Measurements from ENCODE around the gene SPRED2.
A peak's percentile ranks its signal among the peaks of the same experiment; 100 is the strongest.

The SPRED2 gene

DNA sequence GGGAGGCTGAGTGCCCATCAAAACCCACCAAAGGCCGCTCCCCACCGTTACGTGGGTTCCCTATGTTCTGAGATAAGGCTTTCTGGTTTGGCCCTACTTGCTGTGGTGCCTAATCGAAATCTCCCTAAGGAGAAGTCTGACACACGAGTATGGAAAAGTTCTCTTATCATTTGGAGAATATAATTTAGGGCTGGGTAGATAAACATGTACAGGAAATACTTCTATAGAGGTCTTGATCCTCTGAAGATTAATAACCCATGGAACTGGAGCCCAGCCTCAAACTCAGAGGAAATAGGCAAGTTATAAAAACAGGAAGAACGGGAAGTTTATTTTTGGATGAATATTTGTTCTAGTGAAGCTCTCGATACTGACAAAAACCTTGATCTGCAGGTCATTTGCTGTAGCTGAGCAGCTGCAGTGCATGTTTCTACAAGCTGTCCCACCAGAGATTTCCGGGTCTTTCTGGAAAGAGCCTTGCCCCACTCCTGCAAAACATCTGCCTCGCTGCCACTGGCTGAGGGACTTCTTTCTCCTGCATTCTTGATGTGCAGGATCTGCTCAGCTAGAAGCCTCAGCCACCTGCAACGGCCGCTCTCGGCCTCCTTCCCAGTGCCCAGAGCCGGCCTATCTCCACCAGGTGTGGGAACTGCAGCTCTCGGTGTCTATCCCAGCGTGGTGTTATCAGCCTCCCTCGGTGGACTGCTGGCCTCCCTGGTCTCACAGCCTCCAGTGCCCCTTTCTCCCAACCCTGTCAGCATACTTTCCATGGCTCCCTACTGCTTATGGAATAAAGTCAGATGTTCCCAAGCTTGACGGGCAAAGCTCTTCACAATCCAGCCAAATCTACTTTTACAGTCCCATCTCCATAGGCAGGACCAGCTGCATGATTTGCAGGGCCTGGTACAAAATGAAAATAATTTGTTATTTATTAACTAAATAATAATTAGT is 48.6 kb downstream of the SPRED2 start:
- no peak for DNase-seq

DNA sequence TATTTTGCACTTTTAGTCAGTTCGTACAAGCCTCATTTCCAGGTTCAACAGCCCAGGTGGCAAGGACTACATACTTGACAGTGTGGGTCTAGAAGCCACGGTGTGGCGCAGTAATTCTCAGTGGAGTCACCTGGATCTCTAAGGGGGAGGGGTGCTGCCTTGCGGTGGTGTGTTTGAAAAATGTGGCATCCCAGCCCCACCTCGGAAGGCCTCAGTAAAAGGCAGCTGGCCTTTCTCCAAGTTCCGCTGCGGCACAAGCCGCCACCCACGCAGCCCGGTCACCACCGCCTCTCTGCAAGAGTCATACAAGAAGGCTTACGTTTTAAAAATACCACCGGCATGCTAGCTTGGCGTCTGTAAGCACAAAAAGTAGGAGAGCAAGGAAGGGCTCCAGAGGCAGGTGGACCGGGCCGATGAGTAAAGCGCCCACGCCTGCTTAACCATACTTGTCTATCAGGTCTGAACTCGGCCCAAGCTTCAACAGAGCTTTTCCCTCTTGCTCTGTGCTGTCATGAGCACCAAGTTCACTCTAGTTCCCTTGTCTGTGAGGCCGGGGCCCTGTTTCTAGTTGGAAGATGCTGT is 49.5 kb downstream of the SPRED2 start:
- DNase-seq = peak; percentile 75 to 81

DNA sequence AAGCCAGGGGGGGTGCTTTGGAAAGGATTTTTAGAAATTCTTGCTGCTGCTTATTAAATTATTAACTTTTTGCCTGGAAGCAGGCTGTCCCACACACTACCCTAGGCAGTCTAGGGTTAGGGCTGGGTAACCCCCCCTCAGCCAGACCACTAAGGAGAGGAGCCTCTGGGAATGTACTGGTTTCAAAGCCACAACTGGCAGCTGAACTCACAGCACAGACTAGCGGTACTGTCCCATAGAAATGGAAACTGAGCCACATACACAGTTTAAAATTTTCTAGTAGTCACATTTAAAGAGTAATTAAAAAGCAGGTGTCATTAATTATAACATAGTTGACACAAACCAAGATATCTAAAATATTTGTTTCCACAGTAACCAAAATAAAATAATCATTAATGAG is 50.1 kb downstream of the SPRED2 start:
- DNase-seq = no peak

DNA sequence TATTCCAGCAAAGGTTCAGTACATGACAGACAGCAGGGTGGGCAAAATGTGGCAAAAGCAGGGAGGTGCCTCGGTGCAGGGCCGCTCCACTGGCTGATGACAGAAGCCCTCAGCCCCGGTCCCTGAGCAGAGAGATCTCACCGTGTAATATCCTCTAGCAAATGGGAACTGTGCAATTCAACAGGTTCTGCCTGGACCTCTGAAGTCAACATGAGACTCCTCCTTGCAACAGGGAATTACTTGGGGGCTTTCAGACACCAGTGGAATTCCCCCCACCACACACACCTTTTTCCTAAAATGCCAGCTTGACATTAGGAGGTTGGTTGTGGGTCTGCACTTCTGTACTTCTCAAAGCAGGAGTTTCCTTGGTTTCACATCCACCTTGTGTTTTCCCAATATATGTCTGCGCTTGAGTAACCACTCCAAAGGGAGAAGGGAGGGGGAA is 50.8 kb downstream of the SPRED2 start:
- no peak for DNase-seq

DNA sequence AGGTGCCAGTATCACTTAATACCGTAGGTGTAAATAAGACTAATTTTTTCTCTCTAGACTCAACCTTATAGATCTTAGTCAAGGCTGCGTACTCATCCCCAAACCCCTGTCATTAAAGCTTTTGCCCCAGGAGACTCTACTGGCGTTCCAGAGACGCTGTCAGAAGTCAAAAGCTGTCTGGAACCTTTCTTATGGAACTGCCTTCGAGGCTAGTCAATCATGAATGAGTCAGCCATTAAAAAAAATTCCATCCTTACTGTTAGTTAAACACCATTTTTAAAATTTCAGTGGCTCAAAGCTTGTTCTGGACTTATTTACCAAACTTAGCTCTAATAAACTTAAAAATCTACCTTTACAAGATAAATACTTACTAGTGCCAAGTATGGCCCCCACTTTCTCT is 52.1 kb downstream of the SPRED2 start:
- DNase-seq = no peak

DNA sequence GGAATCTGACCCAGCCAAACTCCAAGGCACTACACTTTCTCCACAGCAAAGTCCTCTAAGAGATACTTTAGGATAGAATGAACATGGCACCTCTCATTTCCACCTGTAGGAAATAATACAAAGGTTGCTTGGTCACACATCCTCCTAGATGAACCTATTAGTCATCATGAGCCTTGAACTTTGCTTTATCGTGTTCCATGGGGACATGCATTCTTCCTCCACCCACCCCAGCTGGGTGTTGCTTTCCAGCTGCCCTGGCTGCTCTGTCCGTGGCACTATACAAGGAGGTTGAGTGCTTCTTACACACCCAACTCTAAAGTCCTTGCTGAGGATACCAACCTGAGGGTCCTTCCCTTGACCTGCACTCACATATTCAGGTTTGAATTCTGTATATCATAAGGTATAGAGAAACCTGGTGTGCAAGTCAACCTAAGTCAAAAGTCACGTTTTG is 52.7 kb downstream of the SPRED2 start:
- DNase-seq = no peak

DNA sequence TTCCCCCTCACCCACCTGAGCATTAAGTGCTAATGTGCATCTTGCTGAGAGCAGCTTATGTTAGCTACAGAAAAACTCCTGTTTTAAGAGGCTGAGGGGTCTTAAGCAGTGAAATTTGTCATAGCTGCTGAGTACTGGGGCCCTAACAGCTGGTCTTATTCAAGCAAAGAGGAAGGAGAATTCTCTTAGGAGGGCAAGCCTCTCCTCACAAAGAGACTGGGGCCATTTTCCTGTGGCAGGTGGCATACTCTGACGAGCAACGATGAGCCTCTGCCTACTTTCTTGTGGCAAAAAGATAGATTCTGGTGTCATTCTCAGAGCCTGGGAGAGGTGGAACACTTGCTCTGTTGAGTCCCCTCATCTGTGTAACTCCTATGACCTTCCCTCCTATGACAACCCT is 53.2 kb downstream of the SPRED2 start:
- DNase-seq = no peak

DNA sequence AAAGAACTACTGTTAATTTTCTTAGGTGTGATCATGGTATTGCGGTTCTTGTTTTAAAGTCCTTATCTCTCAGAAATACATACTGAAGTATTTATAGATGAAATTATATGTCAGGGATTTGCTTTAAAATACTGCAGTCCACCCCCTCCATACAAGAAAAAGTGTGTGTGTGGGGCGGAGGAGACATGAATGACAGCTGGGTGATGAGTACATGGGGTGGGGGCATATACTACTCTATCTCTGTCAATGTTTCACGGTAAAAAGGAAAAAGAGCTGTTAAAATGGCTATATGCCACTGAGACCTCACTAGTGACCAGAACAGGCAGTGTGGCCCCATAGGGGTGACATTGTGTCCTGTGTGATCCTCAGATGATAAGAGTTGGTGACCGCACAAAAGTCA is 54.1 kb downstream of the SPRED2 start:
- DNase-seq = no peak

DNA sequence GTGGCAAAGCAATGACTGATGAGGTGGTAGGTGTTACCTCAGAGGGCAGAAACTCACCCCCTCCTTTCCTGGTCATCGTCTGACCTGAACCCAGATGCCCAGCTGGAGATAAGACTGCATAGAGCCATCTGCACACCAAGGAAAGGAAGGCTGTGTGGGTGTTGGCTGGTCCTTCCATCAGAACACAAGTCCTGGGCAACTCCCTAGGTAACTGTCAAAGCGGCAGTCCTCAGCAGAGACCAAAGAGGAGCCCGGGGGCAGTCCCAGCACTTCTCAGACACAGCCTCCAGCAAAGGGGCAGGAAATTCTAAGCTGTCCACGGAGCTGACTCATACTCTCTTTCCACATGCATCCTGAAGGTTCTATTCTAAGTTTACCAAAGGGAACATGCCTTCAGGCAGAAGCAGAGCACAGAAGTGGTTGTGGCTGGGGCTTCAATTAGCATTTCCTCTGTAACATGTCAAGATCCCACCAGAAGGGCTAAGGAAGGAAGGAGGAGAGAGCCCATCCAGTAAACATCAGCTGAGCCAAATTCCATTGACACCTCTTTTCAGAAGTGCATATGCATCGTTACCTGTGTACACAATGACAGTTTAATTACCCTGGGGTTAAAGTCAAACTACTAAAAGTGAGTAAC is 54.7 kb downstream of the SPRED2 start:
- DNase-seq = no peak

DNA sequence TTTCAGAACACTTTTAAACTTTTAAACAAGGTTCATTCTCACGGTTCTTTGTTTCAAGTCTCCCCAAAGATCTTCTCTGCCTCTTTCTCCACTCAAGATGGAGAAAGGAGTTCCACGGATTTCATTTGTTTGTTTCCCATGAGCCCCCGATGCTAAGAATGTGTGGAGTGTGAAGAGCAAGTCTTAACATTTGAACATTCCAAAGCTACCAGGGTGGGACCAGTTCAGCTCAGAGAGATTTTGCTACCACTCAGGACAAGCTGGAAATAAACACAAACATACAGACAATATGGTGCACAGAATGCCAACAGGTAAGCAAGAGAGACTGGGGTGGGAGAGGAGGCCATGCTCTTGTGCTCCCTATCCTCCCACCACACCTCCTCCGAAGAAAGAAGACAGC is 56.7 kb downstream of the SPRED2 start:
- no peak for DNase-seq

DNA sequence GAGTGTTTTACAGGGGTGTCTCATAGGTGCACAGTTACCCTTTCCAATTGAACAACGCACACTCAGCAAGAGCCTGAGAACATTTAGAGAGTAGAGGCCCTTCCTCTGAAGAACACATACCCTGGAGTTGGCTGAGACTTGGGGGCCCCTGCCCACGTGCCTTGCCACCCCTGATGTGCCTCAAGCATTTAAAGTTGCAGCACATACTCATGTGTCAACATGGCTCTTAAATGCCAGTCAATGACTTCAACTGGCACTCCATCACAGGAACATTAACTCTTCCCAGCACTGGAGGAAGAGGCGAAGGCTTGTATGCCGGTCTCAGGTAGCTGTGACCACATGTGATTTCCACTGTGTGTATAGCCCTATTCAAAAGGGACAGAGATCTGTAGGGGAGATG is 57.4 kb downstream of the SPRED2 start:
- DNase-seq = no peak

DNA sequence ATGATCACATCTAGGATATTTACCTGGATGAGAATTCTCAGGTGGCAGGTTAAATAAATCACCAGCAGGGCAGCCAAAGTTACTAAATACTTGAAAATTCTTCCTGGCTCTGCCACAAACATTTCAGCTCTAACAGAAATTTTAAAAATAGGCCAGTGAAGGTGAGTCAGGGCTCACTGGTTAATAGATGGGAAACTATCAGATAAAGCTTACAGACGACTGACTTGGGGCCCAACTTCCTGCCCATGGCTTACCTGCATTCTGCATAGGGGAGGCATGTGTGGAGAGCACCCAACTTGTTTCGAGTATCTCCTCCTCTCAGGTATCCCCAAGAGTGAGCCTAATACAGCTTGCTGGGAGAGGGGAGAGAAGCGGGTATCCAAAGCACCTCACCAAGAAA is 57.8 kb downstream of the SPRED2 start:
- no peak for DNase-seq

DNA sequence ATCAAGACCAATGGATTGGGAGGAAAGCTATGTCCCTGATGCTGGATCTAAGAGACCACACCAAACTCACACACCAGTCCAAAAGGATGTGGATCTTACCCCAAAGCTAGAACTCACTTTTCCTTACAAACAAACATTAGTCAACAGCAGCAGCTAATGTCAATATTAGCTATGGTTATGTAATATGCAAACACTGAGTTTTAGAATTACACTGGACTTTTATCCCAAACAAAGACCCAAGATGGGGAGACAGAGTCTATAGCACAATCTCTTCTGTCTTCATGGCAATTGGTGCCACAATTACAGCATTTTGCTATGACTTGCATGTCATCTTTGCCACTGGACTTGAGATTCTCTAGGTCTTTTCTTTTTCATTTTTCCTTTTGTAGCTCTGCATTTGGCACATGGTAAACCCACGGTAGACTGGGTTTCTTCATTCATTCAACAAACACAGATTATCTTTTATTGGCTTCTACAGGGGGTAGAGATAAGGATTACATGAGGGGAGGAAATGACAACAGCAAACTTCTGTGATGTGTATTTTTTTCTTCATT is 59.0 kb downstream of the SPRED2 start:
- DNase-seq = no peak

DNA sequence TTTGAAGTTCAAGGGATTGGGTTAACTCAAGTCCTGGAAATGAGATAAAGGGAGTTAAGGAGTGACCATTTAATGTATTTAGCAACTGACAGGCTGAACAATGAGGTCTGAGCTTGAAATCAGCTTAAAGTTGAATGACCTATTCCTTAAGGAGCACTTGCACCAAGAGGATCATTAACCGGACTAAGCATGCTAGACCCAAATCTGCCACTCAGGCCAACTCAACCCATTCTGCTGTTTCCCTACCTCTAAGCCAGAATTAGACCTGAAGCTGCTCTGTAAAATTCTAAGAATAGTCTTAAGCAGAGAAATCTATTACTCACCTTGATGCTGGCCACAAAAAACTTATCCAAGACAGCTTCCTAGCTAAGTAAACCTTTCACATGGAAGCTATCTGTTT is 59.8 kb downstream of the SPRED2 start:
- no peak for DNase-seq

DNA sequence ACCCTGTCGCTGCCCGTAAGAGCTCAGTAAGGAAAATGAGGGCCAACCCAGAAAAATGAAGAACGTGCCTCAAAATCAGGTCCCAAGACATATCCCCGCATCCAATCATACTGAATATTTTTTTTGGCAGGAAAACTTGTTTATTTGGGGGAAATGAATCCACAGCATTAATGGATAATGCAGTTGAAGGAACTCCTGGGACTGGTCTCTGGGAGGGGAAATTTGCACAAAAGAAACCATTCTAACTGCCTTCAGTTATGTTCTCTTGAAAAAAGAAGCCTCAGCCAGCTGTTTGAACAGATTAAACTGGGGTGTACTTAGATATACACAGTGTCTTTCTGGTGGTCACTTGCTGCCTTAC is 61.3 kb downstream of the SPRED2 start:
- no peak for DNase-seq

DNA sequence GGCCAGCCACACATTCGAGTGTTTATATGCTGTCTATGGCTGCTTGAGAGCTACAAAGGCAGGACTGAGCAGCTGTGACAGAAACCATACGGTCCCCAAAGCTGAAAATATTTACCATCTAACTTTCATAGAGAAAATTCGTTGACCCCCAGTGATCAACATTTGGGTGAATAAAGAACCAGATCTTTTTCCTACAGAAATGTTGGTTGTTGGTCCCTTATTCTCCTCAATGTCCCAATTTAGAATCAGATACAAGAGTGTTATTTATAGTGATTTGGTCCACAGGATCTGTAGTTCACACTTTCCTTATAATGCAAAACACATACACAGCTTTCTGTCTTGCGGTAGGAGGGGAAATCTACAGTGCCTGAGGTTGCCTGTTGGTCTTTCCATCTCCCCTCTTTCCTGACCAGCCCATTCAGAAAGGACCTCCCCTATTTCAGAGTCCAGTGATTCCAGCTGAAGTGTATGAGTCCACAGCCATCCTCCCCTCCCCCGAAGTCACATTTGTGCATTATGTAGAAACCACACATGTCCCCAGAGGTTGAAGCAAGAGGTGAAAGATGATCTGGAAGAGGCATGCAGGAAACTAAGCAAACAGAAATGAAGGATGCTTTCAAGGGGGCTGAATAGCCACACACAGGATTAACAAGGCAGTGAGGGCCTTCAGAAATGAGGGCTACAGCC is 61.9 kb downstream of the SPRED2 start:
- DNase-seq = no peak

DNA sequence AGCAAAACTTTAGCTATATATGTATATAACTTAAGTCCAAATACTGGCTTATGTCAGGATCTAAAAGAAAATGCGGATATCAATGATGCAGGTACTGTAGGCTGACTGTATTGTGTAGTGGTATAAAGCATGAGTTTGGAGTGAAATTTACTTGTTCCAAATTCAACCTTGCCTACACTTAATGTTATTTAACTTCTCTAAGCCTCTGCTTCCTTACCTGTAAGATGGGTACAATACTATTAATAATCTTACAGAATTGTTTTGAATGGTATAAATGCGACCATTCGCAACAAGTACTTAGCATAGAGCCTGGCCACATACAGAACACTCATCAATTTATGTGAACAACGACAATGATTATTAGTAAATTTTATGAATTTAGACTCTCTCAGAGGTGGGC is 62.4 kb downstream of the SPRED2 start:
- DNase-seq = no peak

DNA sequence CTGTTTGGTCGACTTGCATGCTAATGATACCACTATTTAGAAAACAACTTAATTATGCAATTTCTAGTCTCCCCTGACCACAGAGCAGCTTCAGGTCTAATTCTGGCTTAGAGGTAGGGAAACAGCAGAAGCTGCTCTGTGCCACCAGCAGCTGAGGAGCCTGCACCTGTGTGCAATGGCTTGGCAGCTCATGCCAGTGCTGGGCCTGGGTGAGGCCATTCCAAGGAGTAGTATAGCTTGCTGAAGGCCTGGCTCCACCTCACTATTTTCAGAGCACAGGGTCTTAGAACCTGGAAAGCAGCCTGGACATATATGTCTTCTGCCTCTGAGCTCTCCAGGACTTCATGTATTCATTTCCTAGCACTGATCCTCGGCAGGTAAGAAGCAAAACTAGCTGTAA is 62.8 kb downstream of the SPRED2 start:
- DNase-seq = no peak

DNA sequence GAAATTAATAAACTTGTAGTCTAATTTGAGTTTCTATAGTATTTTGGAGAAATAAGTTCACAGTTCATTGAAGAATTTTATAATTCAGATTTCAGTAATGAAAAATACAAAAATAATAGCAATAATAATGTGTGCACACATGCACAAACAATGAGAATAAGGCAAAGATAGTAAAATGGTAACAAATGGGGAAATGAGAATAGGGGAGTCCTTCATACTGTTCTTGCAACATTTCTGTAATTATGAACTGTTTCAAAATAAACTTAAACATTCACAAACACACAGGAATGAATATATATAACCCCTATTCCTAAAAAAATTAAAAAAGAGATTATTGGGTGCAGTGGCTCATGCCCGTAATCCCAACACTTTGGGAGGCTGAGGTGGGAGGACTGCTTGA is 63.9 kb downstream of the SPRED2 start:
- DNase-seq = no peak

DNA sequence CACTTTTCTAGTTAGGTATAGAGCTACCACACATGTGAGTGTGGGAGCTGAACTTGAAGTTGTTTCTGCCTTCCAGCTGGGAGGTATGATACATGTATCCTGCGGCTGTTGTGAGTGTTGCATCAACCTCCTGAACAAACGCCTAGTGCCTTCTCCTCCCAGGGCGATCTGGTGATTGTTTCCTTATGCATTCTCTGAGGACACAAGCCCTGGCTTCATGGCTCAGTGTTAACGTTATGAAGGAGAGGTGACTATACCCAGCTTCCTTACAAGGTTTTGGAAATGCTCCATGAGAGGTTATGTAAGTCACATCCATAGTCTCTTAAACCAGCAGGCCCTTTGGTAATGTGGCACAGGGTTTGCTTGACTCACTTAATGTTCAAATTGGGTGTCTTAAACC is 64.9 kb downstream of the SPRED2 start:
- DNase-seq = no peak

DNA sequence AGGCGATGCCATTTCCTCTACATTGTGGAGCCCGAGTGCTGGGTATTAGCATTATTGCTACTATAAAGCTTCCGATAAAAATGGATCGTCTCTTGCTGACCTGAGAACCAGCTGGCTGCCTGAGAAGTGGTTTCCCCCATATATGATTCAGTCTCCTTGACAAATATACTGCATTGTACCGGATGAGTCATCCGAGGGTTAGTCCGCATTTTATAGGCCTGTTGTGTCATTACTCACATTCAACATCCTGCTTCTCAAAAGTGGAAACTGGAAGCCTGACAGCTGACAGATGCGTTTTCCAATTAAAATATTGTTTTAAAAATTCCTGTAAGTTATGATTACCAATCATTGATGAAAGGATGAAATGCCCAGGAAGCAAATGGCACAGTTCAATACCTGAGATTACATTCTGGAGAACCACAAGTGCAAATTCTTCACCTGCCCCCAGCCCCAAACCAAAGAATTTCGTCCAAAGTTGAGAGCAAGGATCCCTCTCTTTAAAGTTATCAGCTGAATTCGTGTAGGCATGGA is 65.7 kb downstream of the SPRED2 start:
- peak in 1 of 2 experiments; percentile 3 for DNase-seq

DNA sequence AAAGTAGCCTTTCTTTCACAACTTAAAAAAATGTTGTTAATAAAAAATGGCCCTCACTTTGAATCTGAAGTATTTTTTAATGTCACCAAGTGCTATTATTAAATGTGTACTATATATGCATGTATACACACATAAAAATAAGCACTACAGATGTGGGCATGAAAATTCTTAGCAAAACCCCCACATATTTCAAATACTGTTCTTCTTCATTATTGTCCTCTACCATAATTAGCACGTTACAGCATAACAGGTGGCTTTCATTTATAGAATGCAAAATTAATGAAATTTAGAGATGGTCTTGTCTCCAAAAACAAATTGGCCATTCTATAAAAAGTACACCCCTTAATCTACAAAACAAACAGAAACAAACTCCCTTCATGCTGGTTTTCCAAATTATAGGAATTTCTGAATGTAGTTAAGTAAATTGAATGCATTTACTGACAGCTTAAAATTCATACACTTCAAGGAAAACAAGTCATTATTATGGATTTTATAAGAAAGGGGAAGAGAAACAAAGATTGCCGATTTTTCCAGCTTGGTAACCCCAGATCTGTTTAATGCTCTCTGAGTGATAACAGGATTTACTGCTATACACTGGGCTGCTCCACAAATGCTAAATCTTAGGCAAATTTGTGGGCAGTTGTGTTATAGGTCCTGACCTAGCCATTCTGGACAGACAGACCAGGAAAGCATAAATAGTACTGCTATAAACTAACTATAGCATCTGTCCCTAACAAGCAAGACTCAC is 67.2 kb downstream of the SPRED2 start:
- no peak for DNase-seq

Measured in activated CD4-positive, alpha-beta T cell treated with anti-CD3 and anti-CD28 coated beads, Interleukin-2, amount 50 U/mL, for 4 hours (primary cell).